Liver (tissue), 9 donors: ENCODE data around the gene TRPM1. TPM values are rescaled to one million over a fixed set of nuclear protein-coding genes. Genes with fewer than 3 reads are reported as not detected.

Experiments used
- DNase-seq: peaks from one replicate; pipeline ENCODE4 v3.0.0-alpha.2; 2017; ENCODE audit warnings: low spot score
- H3K27ac ChIP-seq, 2 donors: one replicate each; pipeline ENCODE4 v1.7.0; 2013; ENCODE audit warnings: inconsistent platforms in 2 of 2, low read length in 2 of 2, control low read depth in 1 of 2, low read depth in 1 of 2, mild to moderate bottlenecking in 1 of 2
- H3K27me3 ChIP-seq, 4 donors: one replicate each; pipeline versions ENCODE4 v1.6.1 to v1.7.0; 2013; ENCODE audit warnings: low read length in 3 of 4, inconsistent platforms in 1 of 4, mild to moderate bottlenecking in 1 of 4, moderate library complexity in 1 of 4; ENCODE audit not compliant: control insufficient read depth in 4 of 4, insufficient read depth in 4 of 4
- H3K36me3 ChIP-seq, 4 donors: one replicate each; pipeline versions ENCODE4 v1.6.1 to v1.7.0; 2013; ENCODE audit warnings: low read length in 3 of 4, mild to moderate bottlenecking in 3 of 4, low read depth in 1 of 4, moderate library complexity in 1 of 4; ENCODE audit not compliant: control insufficient read depth in 4 of 4, insufficient read depth in 3 of 4
- H3K4me1 ChIP-seq, 4 donors: one replicate each; pipeline versions ENCODE4 v1.6.1 to v1.7.0; 2013; ENCODE audit warnings: low read length in 3 of 4, mild to moderate bottlenecking in 3 of 4, moderate library complexity in 1 of 4; ENCODE audit not compliant: control insufficient read depth in 4 of 4, insufficient read depth in 4 of 4
- H3K4me3 ChIP-seq, 3 donors: one replicate each; pipeline versions ENCODE4 v1.6.1 to v1.7.0; 2013; ENCODE audit warnings: low read length in 3 of 3, control low read depth in 1 of 3, low read depth in 1 of 3, mild to moderate bottlenecking in 1 of 3
- H3K9ac ChIP-seq, 2 donors: one replicate each; pipeline ENCODE4 v1.7.0; 2013; ENCODE audit warnings: low read length in 2 of 2, mild to moderate bottlenecking in 2 of 2, moderate library complexity in 2 of 2, control low read depth in 1 of 2, low read depth in 1 of 2
- H3K9me3 ChIP-seq, 4 donors: one replicate each; pipeline versions ENCODE4 v1.6.1 to v1.7.0; 2013; ENCODE audit warnings: low read length in 3 of 4; ENCODE audit not compliant: control insufficient read depth in 4 of 4
- ATF3 ChIP-seq: IDR thresholded peaks from 2 replicates; pipeline ENCODE4 v1.6.1; 2016; ENCODE audit warnings: antibody characterized with exemption
- CTCF ChIP-seq: fragments of 150-350 bp; IDR thresholded peaks from 2 replicates; pipeline ENCODE4 v1.5.1; 2017; ENCODE audit warnings: improper control_type of control experiment, low read depth, low read length; ENCODE audit not compliant: missing input control
- EGR1 ChIP-seq, 2 donors: IDR thresholded peaks; 2 replicates each; pipeline ENCODE4 v1.6.1; 2016 to 2018; ENCODE audit warnings: antibody characterized with exemption in 2 of 2, low read depth in 2 of 2
- FOXA1 ChIP-seq: IDR thresholded peaks from 2 replicates; pipeline ENCODE4 v1.6.1; 2016; ENCODE audit warnings: antibody characterized with exemption
- FOXA2 ChIP-seq: IDR thresholded peaks from 2 replicates; pipeline ENCODE4 v1.6.1; 2016; ENCODE audit warnings: antibody characterized with exemption
- GABPA ChIP-seq, 2 donors: IDR thresholded peaks in 1 of 2; conservative IDR thresholded peaks in 1 of 2; 2 replicates each; pipeline ENCODE4 v1.6.1; 2016; ENCODE audit warnings: antibody characterized with exemption in 2 of 2, mild to moderate bottlenecking in 1 of 2, moderate library complexity in 1 of 2
- HNF4A ChIP-seq, 2 donors: conservative IDR thresholded peaks; 2 replicates each; pipeline ENCODE4 v1.6.1; 2016; ENCODE audit warnings: antibody characterized with exemption in 2 of 2, mild to moderate bottlenecking in 2 of 2
- HNF4G ChIP-seq: IDR thresholded peaks from 2 replicates; pipeline ENCODE4 v1.6.1; 2016; ENCODE audit warnings: antibody characterized with exemption
- JUND ChIP-seq, 2 donors: IDR thresholded peaks; 2 replicates each; pipeline ENCODE4 v1.6.1; 2016; ENCODE audit warnings: antibody characterized with exemption in 2 of 2
- MAX ChIP-seq: IDR thresholded peaks from 2 replicates; pipeline ENCODE4 v1.6.1; 2016; ENCODE audit warnings: antibody characterized with exemption
- NR2F2 ChIP-seq: IDR thresholded peaks from 2 replicates; pipeline ENCODE4 v1.6.1; 2016; ENCODE audit warnings: antibody characterized with exemption
- RAD21 ChIP-seq, 2 donors: IDR thresholded peaks; 2 replicates each; pipeline ENCODE4 v1.6.1; 2016; ENCODE audit warnings: antibody characterized with exemption in 2 of 2, mild to moderate bottlenecking in 2 of 2
- REST ChIP-seq: IDR thresholded peaks from 2 replicates; pipeline ENCODE4 v1.6.1; 2016; ENCODE audit warnings: antibody characterized with exemption, mild to moderate bottlenecking
- RXRA ChIP-seq, 2 donors: IDR thresholded peaks; 2 replicates each; pipeline ENCODE4 v1.6.1; 2017 to 2018; ENCODE audit warnings: antibody characterized with exemption in 2 of 2, mild to moderate bottlenecking in 1 of 2
- SP1 ChIP-seq: IDR thresholded peaks from 2 replicates; pipeline ENCODE4 v1.6.1; 2018; ENCODE audit warnings: antibody characterized with exemption, mild to moderate bottlenecking
- TAF1 ChIP-seq: conservative IDR thresholded peaks from 2 replicates; pipeline ENCODE4 v1.6.1; 2016; ENCODE audit warnings: antibody characterized with exemption, mild to moderate bottlenecking
- YY1 ChIP-seq: IDR thresholded peaks from 2 replicates; pipeline ENCODE4 v1.6.1; 2016; ENCODE audit warnings: antibody characterized with exemption, mild to moderate bottlenecking
- ZBTB33 ChIP-seq: IDR thresholded peaks from 2 replicates; pipeline ENCODE4 v1.6.1; 2016; ENCODE audit warnings: antibody characterized with exemption
- WGBS: extraction: QIAGEN DNeasy Blood & Tissue Kit; methylation state at CpG from one replicate; pipeline ENCODE4 v1.1.7; 2013; 5-methylcytosine and 5-hydroxymethylcytosine counted together
- polyA plus RNA-seq, 2 donors: library from polyadenylated mRNA; stranded (reverse) in 1 of 2; unstranded in 1 of 2; fragments of 200-250 nt in 1 of 2; fragments of >200 nt in 1 of 2; fragmentation: Nextera tagmentation in 1 of 2; extraction: Ambion mirVana in 1 of 2; gene quantifications; one replicate each; pipeline versions ENCODE4 v1.2.1 to v1.2.3, GENCODE V29; 2013 to 2015
- total RNA-seq, 2 donors: library from RNA; depleted of rRNA; stranded (reverse); fragments of >200 nt; gene quantifications; one replicate each; pipeline ENCODE4 v1.2.3, GENCODE V29; 2014
- donor health status: healthy.
- donor health status: healthy.
- donor health status: healthy.
- donor health status: healthy.
- donor health status: healthy.

The TRPM1 gene
- total and polyA plus RNA-seq, 4 donors: not detected

GRCh38 chr15:31079519-31079918, 22.0 kb downstream of the TRPM1 start:
- Histone ChIP-seq H3K27ac (no peak overlapping the region), H3K4me1 (peaks cover 7 to 15% (median 12%) of the 10 kb centered on the region in 4 donors), H3K9ac (no peak overlapping the region), H3K27me3 (no peaks in the 10 kb centered on the region), H3K9me3 (no peaks in the 10 kb centered on the region), H3K36me3 (no peaks in the 10 kb centered on the region), H3K4me3 (no peak overlapping the region)
- 97% methylated on average over 2 of the region's 2 CpGs for WGBS
- DNase-seq: no peak
- TF ChIP-seq FOXA2: no peak

- 92% methylated on average over 8 of the region's 8 CpGs for WGBS
- no peak for TF ChIP-seq MAX
- no peak for TF ChIP-seq ZBTB33
- no peak for TF ChIP-seq HNF4A (conservative IDR thresholded peaks at IDR 0.05)
- no peak for TF ChIP-seq HNF4G
- TF ChIP-seq RXRA (IDR thresholded peaks at IDR 0.05): no peak
- no peak for TF ChIP-seq RAD21 (IDR thresholded peaks at IDR 0.05)
- TF ChIP-seq FOXA1: no peak
- TF ChIP-seq REST: no peak
- TF ChIP-seq NR2F2: no peak
- no peak for TF ChIP-seq CTCF
- TF ChIP-seq ATF3: no peak
- no peak for TF ChIP-seq GABPA (IDR thresholded peaks at IDR 0.05 in 1 of 2, conservative IDR thresholded peaks at IDR 0.05 in 1 of 2)
- TF ChIP-seq SP1: no peak
- no peak for TF ChIP-seq YY1
- no peak for TF ChIP-seq TAF1
- no peak for TF ChIP-seq JUND (IDR thresholded peaks at IDR 0.05)
- no peak for TF ChIP-seq EGR1 (IDR thresholded peaks at IDR 0.05; ENCODE audit: low read depth in 2 of 2)
- Histone ChIP-seq H3K9ac (no peak overlapping the region), H3K27me3 (no peaks in the 10 kb centered on the region), H3K27ac (no peak overlapping the region), H3K4me1 (peaks cover 7 to 15% (median 12%) of the 10 kb centered on the region in 4 donors), H3K36me3 (no peaks in the 10 kb centered on the region), H3K4me3 (no peak overlapping the region), H3K9me3 (no peaks in the 10 kb centered on the region)
- no peak for DNase-seq
These were observed 23.1 kb downstream of the TRPM1 start for GRCh38 chr15:31078471-31078870.
